ENCODE results near the gene PROCR. TPM values are rescaled to one million over a fixed set of nuclear protein-coding genes. Genes with fewer than 3 reads are reported as not detected.
"Not testable (repeated sequence)": the region's sequence is repeated elsewhere in the genome, so short reads cannot be mapped to it uniquely, and the experiment has no call there.

The PROCR gene
- total and polyA plus RNA-seq, 4 donors = 45.0 to 128 (median 78.2) TPM

DNA sequence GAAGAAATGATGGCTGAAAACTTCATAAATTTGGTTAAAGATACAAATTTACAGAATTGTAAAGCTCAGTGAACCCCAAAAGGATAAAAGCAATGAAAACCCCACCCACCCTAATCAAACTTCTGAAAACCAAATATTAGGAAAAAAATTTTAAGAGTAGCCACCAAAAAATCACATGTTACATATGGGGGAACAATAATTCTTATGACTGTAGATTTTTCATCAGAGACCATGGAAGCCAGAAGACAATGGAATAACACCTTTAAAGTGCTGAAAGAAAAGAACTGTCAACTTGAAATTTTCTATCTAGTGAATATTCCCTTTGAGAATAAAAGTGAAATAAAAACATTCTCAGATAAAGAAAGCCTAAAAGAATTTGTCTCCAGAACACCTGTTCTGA lies 24.4 kb downstream of the PROCR start:
- ATAC-seq (ENCODE audit: low FRiP score) (no peak), DNase-seq (no peak)
- Histone ChIP-seq H3K36me3 (ENCODE audit: control insufficient read depth in 1 of 2, insufficient read depth in 2 of 2, low read length in 1 of 2) (no peaks in the 10 kb centered on the region), H3K4me1 (ENCODE audit: control insufficient read depth in 1 of 2, insufficient read depth in 2 of 2, low read length in 2 of 2) (no peaks in the 10 kb centered on the region), H3K27me3 (ENCODE audit: control insufficient read depth in 1 of 2, insufficient read depth in 2 of 2, low read length in 1 of 2) (no peaks in the 10 kb centered on the region), H3K4me3 (ENCODE audit: low read length in 2 of 2) (no peak overlapping the region), H3K9me3 (ENCODE audit: control insufficient read depth, low read length) (no peaks in the 10 kb centered on the region), H3K27ac (ENCODE audit: low read depth in 1 of 2, low read length in 2 of 2) (no peak overlapping the region)
- intact Hi-C loops (cut with DNase I) = no loop called here

DNA sequence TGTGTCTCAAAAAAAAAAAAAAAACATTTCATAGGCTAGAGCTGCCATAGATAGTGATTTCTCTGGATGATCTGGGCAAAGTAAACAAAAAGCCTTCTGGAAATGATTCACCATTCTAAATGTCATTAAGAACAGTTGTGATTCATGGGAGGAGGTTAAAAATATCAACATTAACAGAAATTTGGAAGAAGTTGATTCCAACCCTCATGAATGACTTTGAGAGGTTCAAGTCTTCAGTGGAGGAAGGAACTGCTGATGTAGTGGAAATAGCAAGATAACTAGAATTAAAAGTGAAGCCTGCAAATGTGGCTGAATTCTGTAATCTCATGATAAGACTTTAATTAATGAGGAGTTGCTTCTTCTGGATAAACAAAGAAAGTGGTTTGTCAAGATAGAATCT lies 27.9 kb downstream of the PROCR start:
- ATAC-seq (ENCODE audit: low FRiP score) (no peak), DNase-seq (no peak)
- Histone ChIP-seq H3K9me3 (ENCODE audit: control insufficient read depth, low read length) (no peaks in the 10 kb centered on the region), H3K4me1 (ENCODE audit: control insufficient read depth in 1 of 2, insufficient read depth in 2 of 2, low read length in 2 of 2) (no peaks in the 10 kb centered on the region), H3K4me3 (ENCODE audit: low read length in 2 of 2) (no peak overlapping the region), H3K36me3 (ENCODE audit: control insufficient read depth in 1 of 2, insufficient read depth in 2 of 2, low read length in 1 of 2) (no peaks in the 10 kb centered on the region), H3K27me3 (ENCODE audit: control insufficient read depth in 1 of 2, insufficient read depth in 2 of 2, low read length in 1 of 2) (no peaks in the 10 kb centered on the region), H3K27ac (ENCODE audit: low read depth in 1 of 2, low read length in 2 of 2) (no peak overlapping the region)
- intact Hi-C loops (cut with DNase I) = loop anchor here (10.0 kb wide), 3 partner anchors 65 to 375 kb away; partner anchors contain the start of gene NCOA6 (in 1 of the 2)

DNA sequence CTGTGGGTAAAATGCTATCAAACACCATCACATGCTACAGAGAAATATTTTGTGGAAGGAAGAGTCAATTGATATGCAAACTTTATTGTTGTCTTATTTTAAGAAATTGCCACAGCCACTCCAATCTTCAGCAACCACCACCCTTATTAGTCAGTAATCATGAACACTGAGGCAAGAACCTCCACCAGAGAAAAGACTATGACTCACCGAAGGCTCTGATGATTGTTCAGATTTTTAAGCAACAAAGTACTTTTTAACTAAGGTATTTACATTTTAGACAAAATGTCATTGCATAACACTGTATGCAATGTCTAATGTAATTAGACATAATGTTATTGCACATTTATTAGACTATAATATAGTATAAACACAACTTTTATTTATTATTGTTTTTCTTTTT lies 28.4 kb downstream of the PROCR start:
- no peak for ATAC-seq (ENCODE audit: low FRiP score)
- H3K4me1 ChIP-seq (ENCODE audit: control insufficient read depth in 1 of 2, insufficient read depth in 2 of 2, low read length in 2 of 2) = no peaks in the 10 kb centered on the region
- H3K27ac ChIP-seq (ENCODE audit: low read depth in 1 of 2, low read length in 2 of 2) = no peak overlapping the region

DNA sequence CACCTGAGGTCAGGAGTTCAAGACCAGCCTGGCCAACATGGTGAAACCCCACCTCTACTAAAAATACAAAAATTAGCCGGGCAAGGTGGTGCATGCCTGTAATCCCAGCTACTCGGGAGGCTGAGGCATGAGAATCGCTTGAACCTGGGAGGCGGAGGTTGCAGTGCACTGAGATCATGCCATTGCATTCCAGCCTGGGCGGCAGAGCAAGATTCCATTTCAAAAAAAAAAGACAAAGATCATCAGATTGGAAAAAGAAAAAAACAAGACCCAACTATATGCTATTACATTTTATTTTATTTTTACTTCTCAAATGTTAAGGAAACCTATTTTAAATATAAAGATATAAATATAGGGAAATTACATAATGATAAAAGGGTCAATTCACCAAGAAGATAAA lies 29.6 kb downstream of the PROCR start:
- WGBS, 2 donors = 94 to 95% methylated on average over 5 of the region's 5 CpGs
- not testable (repeated sequence) for H3K27ac ChIP-seq (ENCODE audit: low read depth in 1 of 2, low read length in 2 of 2); H3K4me1 ChIP-seq (ENCODE audit: control insufficient read depth in 1 of 2, insufficient read depth in 2 of 2, low read length in 2 of 2); DNase-seq; H3K27me3 ChIP-seq (ENCODE audit: control insufficient read depth in 1 of 2, insufficient read depth in 2 of 2, low read length in 1 of 2); H3K4me3 ChIP-seq (ENCODE audit: low read length in 2 of 2); H3K36me3 ChIP-seq (ENCODE audit: control insufficient read depth in 1 of 2, insufficient read depth in 2 of 2, low read length in 1 of 2); ATAC-seq (ENCODE audit: low FRiP score); H3K9me3 ChIP-seq (ENCODE audit: control insufficient read depth, low read length)
- intact Hi-C loops (cut with DNase I) = loop anchor here (10.0 kb wide), 3 partner anchors 63 to 377 kb away; partner anchors contain the start of gene NCOA6 (in 1 of the 2)

More for the DNA sequence above, 28.4 kb downstream of the PROCR start:
- no peaks in the 10 kb centered on the region for H3K9me3 ChIP-seq (ENCODE audit: control insufficient read depth, low read length)
- 81 to 96% methylated on average over 1 of the region's 1 CpG for WGBS, 2 donors
- intact Hi-C loops (cut with DNase I) = loop anchor here (10.0 kb wide), 3 partner anchors 65 to 375 kb away; partner anchors contain the start of gene NCOA6 (in 1 of the 2)
- no peaks in the 10 kb centered on the region for H3K27me3 ChIP-seq (ENCODE audit: control insufficient read depth in 1 of 2, insufficient read depth in 2 of 2, low read length in 1 of 2)
- no peak overlapping the region for H3K4me3 ChIP-seq (ENCODE audit: low read length in 2 of 2)
- H3K36me3 ChIP-seq (ENCODE audit: control insufficient read depth in 1 of 2, insufficient read depth in 2 of 2, low read length in 1 of 2) = no peaks in the 10 kb centered on the region
- DNase-seq = no peak

DNA sequence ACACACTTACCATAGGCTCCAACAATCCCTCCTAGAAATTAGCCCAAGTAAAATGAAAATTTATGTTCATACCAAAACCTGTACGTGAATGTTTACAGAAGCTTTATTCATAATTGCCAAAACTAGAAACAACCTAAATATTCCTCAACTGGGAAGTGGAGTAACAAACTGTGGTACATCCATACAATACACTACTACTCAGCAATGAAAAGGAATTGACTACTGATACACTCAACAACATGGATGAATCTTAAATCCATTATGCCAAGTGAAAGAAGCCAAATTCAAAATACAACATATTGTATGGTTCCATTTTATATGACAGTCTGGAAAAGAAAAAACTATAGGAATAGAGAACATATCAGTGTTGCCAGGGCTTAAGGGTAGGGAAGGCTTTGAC lies 34.9 kb downstream of the PROCR start:
- intact Hi-C loops (cut with DNase I) = loop anchor here (5.0 to 10.0 kb wide), 4 partner anchors 58 to 382 kb away; partner anchors contain the start of genes EDEM2 (in 1 of the 2) and NCOA6 (in 1 of the 2)
- Histone ChIP-seq H3K4me1 (ENCODE audit: control insufficient read depth in 1 of 2, insufficient read depth in 2 of 2, low read length in 2 of 2) (no peaks in the 10 kb centered on the region), H3K27ac (ENCODE audit: low read depth in 1 of 2, low read length in 2 of 2) (no peak overlapping the region), H3K9me3 (ENCODE audit: control insufficient read depth, low read length) (no peaks in the 10 kb centered on the region), H3K36me3 (ENCODE audit: control insufficient read depth in 1 of 2, insufficient read depth in 2 of 2, low read length in 1 of 2) (no peaks in the 10 kb centered on the region), H3K4me3 (ENCODE audit: low read length in 2 of 2) (no peak overlapping the region), H3K27me3 (ENCODE audit: control insufficient read depth in 1 of 2, insufficient read depth in 2 of 2, low read length in 1 of 2) (no peaks in the 10 kb centered on the region)
- 83 to 87% methylated on average over 1 of the region's 1 CpG for WGBS, 2 donors
- ATAC-seq (ENCODE audit: low FRiP score) (no peak), DNase-seq (no peak)

DNA sequence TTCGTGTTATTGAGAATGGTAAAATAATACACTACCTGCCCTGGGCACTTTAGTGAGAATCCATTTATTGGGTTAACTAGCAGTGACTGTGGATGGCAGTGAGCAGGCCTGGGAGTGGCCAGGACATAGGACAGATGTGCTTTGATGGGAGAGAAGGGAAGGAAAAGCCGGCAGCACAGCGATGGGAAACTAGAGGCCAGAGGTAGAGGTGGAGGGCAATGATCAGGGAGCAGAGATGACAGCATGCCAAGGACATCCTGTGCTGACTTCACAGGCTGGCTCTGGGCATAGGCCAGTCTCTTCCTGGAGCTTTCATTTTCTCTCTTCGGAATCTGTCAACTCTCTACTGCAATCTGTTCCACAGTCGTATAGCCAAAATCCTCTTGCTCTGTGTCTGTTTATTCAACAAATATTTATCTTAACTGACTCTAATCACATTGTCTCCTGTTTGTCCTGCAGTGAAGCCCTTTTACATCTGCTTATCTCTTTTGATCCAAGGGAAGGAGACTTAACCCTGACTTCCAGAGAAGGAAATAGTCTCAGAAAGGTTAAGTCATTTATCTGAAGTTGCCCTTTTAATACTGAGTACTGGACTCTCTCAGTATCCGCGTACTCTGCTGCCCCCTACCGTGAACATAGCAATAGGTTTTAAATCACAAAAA lies 36.2 kb downstream of the PROCR start:
- no peaks in the 10 kb centered on the region for H3K27me3 ChIP-seq (ENCODE audit: control insufficient read depth in 1 of 2, insufficient read depth in 2 of 2, low read length in 1 of 2)
- peak overlapping the region in 1 of 2 donors; percentile 96 for H3K27ac ChIP-seq (ENCODE audit: low read depth in 1 of 2, low read length in 2 of 2)
- H3K4me3 ChIP-seq (ENCODE audit: low read length in 2 of 2) = peak overlapping the region in 1 of 2 donors; percentile 15
- no peaks in the 10 kb centered on the region for H3K4me1 ChIP-seq (ENCODE audit: control insufficient read depth in 1 of 2, insufficient read depth in 2 of 2, low read length in 2 of 2)
- H3K36me3 ChIP-seq (ENCODE audit: control insufficient read depth in 1 of 2, insufficient read depth in 2 of 2, low read length in 1 of 2) = no peaks in the 10 kb centered on the region
- intact Hi-C loops (cut with DNase I) = loop anchor here (2.0 to 10.0 kb wide), 6 partner anchors 57 to 383 kb away; partner anchors contain the start of genes EDEM2 (in 1 of the 2), GGT7 (in 1 of the 2) and NCOA6 (in 1 of the 2)
- H3K9me3 ChIP-seq (ENCODE audit: control insufficient read depth, low read length) = no peaks in the 10 kb centered on the region
- 15 to 19% methylated on average over 8 of the region's 8 CpGs for WGBS, 2 donors
- DNase-seq (peak; percentile 84 to 86), ATAC-seq (ENCODE audit: low FRiP score) (peak; percentile 96)

DNA sequence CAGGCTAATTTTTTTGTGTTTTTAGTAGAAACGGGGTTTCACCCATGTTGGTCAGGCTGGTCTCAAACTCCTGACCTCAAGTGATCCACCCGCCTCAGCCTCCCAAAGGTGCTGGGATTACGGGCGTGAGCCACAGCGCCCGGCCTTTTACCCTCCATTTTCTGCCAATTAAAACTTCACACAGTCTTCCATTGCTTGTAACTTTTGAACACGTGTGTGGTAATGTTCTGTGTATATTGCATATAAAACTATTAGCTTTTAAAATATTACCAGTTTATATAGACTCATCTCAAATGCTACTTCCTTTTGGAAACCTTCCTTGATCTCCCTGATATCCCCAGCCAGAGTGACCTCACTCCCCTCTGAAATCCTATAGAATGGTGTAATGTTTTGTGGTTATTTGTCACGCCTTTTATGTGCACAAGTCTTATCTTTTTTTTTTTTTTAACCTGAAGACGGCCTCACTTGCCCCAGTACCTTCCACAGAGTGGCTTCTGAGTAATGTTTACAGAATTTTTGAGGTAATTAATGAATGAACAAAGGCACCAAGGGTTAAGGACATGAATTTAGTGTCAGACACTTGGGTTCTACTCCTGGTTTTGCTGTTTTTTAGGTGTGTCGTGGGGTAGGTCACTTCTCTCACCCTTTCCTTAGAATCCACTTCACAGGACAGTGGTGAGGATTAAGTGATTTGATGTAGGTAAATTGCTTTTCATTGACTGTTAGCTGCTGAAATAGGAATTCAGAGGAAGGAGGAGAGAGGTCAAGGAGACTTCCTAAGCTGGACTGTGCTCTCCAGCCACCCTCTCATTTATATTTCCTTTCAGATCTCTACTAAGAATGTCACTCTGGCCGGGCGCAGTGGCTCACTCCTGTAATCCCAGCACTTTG lies 43.4 kb downstream of the PROCR start:
- H3K4me1 ChIP-seq (ENCODE audit: control insufficient read depth in 1 of 2, insufficient read depth in 2 of 2, low read length in 2 of 2) = no peaks in the 10 kb centered on the region
- ATAC-seq (ENCODE audit: low FRiP score) (no peak), DNase-seq (no peak)
- H3K4me3 ChIP-seq (ENCODE audit: low read length in 2 of 2) = no peak overlapping the region
- H3K27me3 ChIP-seq (ENCODE audit: control insufficient read depth in 1 of 2, insufficient read depth in 2 of 2, low read length in 1 of 2) = no peaks in the 10 kb centered on the region
- no peak overlapping the region for H3K27ac ChIP-seq (ENCODE audit: low read depth in 1 of 2, low read length in 2 of 2)
- H3K36me3 ChIP-seq (ENCODE audit: control insufficient read depth in 1 of 2, insufficient read depth in 2 of 2, low read length in 1 of 2) = peaks cover 0 to 2% of the 10 kb centered on the region in 2 donors
- no peaks in the 10 kb centered on the region for H3K9me3 ChIP-seq (ENCODE audit: control insufficient read depth, low read length)
- WGBS, 2 donors = 92 to 93% methylated on average over 12 of the region's 12 CpGs
- intact Hi-C loops (cut with DNase I) = no loop called here

DNA sequence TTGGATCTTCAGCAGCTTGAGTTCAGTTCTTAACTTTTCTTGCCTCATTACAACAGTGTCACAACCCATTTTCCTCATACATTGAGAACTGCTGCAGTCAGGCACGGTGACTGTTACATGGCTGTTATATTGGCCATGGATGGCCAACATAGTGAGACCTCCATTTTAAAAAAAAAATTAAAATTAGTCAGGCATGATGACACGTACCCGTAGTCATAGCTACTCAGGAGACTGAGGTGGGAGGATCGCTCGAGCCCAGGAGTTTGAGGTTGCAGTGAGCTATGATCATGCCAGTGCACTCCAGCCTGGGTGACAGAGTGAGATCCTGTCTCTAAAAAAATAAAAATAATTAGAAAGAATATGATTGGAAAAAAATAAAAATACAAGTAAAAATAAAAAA lies 44.7 kb downstream of the PROCR start:
- Histone ChIP-seq H3K4me1 (ENCODE audit: control insufficient read depth in 1 of 2, insufficient read depth in 2 of 2, low read length in 2 of 2) (no peaks in the 10 kb centered on the region), H3K9me3 (ENCODE audit: control insufficient read depth, low read length) (no peaks in the 10 kb centered on the region), H3K4me3 (ENCODE audit: low read length in 2 of 2) (no peak overlapping the region), H3K27me3 (ENCODE audit: control insufficient read depth in 1 of 2, insufficient read depth in 2 of 2, low read length in 1 of 2) (no peaks in the 10 kb centered on the region), H3K27ac (ENCODE audit: low read depth in 1 of 2, low read length in 2 of 2) (no peak overlapping the region), H3K36me3 (ENCODE audit: control insufficient read depth in 1 of 2, insufficient read depth in 2 of 2, low read length in 1 of 2) (peaks cover 0 to 2% of the 10 kb centered on the region in 2 donors)
- 90 to 93% methylated on average over 5 of the region's 5 CpGs for WGBS, 2 donors
- DNase-seq (no peak), ATAC-seq (ENCODE audit: low FRiP score) (no peak)
- intact Hi-C loops (cut with DNase I) = no loop called here
